Stimulated activated CD4-positive, alpha-beta T cell treated with anti-CD3 and anti-CD28 coated beads, Interleukin-15, amount 100 ng/mL, for 1 hour (primary cell): ENCODE results near the gene MPC2.
"Not testable (repeated sequence)": the region's sequence is repeated elsewhere in the genome, so short reads cannot be mapped to it uniquely, and the experiment has no call there.

ENCODE experiments used
- DNase-seq, 2 donors: peaks; one replicate each; pipeline ENCODE4 v3.0.0-alpha.2; 2020; ENCODE audit warnings: low read depth in 1 of 2, low spot score in 1 of 2

MPC2 gene

DNA sequence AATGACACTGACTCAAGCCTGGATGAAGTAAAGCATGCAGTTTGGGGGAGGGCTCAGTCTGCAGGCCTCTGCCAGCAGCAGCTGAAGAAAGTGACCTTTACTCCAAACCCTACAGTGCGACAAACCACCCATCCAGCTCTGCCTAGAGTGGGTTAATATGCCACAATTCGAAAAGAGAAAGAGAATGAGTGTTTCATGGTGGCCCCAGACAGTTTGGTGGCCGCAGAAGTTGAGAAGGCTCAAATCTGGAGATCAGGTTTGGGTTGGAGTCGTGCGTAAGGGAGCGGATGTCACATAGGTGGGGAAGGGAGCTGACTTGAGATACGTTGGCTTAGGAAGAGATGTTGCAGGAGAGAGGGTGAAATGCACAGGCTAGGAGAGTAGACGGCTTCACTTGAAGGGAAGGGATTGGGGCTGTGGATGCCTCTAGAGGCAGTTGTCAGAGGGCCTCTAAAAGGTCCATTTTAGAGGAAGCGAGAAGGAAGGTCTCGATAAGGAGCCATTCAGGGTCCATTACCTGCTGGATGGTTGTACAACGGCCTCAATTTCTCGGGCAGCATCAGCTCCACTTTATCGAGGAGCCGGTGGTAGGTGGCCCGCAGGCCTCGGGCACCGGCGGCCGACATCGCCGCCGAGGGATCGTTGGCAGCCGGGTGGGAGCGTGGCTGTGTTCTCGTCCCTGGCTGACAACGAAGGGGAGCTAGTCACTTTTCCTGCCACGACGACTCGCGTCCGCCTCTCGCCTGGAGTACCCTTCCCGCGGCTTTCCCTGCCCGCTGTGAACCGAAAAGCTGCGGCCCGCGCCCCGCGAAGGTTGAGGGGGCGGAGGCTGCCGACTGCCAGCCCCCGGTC, 1.4 kb downstream of the MPC2 start:
- DNase-seq = peak in 1 of 2 donors; percentile 5

DNA sequence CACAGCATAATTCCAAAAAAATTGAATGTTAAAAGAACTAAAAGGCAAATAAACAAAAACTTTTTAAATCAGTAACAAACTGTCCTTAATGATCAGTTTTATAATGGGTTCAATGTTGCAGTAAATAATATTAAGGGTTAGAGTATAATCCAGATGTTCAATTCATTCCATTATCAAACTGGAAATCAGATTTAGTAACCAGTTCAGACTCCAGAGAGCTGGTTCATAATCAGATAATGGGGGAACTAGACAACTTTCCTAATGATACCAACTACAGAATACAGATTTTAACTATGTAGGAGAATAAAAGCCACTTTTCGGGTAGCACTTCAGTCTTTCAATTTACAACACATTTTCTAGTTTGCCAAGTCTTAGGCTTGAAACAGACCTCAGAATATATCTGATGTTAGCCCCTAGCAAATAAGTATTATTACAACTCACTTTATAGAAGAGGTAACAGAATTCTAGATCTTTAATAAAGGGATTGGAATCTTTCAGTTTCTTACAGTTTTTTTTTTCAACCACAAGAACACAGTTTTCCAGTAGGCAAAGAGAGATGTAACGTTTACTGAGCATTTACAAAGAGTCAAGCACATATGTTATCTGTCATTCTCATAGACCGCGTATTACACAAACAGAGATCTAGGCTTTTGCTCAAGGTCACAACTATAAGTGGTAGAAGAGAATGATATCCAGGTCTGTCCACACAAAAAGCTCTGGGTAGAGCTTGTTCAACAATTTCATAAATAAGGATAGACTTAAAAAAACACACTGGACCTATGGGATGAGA, 2.3 kb downstream of the MPC2 start:
- DNase-seq = no peak

DNA sequence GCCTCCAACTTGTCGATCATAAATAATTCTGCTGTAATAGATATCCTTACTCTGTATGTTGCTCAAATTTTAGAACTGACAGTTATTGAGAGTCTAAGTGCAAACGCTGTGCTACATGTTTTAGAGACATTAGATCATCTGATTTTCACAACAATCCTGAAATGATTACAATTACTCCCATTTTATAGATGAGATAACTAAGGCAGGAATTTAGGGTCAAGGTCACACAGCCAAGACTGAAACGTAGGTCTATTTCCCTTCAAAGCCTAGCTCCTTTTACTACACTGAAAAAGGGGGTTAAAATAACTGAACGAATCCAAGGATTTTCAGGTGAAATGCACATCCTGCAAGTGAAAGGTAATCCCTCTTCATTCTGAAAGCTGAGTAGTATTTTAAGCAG, 3.1 kb downstream of the MPC2 start:
- no peak for DNase-seq

DNA sequence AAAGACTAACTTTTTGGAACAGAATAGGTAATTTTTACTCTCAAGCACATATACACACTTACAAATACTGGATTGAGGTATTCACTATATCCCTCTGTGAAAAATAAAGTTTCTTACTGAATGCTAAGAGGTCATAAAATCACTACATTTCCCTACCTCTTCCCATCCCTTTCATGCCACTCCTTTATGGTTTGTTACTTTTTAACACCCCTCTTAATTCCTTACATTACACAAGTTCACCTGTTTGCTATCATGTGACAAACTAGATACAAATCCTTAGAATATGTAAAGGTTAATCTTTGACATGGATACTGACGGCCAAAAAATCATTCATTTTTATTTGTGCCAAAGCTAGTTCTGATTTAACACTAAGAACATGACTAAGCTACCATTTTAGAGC, 7.1 kb downstream of the MPC2 start:
- no peak for DNase-seq

DNA sequence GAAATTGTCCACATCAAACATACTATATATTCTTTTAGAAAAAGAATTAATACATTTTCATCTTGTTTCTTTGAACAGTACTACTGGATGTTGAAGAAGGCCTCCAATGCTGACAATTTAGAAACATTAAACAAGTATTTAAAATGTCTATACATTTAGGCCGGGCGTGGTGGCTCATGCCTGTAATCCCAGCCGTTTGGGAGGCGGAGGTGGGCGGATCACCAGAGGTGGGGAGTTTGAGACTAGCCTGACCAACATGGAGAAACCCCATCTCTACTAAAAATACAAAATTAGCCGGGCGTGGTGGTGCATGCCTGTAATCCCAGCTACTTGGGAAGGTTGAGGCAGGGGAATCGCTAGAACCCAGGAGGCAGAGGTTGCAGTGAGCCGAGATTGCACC, 8.0 kb downstream of the MPC2 start:
- DNase-seq = not testable (repeated sequence)

DNA sequence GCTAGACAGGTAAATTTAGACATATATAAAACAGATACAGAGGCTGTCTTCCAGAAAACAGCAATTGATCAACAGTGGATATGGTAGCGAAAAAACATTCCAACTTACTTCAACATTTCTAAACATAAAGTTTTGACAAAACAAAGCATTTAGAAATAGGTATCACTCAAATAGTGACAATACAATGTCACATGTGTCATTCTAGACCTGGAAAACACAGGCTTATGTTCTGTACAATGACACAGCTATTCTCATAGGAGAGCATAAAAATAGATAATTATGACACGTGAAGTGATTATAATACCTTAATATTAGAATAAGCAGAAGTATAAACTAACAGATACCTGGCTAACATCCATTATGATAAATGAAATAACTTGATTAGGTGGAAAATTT, 8.4 kb downstream of the MPC2 start:
- no peak for DNase-seq

DNA sequence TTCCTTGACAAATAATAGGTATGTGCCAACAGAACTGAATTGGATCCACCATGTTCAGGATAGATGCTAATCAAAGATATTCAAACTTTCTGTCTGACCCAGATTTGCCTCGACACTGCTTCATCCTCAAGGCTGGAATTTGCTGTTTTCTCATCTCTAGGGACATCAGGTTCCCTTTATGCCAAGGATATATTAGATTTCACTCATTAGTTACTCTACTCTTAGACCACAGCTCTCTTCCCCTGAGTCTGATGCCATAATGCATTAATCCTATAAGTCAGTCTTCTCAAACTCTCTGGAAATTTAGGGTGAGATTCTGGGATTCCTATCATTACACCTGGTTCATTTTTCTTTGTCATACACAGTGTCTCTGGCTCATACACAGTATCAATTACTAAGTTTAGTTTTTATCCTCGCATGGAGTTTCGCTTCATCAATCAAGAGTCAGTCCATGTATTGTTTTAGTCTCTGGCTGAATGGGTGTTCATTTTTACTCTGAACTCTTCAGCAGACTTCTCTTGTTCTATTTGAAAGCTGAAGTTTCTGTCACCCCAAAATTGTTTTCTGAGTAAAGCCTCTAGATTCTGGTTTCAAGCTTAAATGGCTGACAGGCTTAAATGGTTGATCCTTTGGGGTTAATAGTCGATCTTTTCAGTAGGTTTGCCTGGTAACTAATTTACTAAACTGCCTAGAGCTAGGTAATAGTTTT, 9.7 kb downstream of the MPC2 start:
- no peak for DNase-seq

DNA sequence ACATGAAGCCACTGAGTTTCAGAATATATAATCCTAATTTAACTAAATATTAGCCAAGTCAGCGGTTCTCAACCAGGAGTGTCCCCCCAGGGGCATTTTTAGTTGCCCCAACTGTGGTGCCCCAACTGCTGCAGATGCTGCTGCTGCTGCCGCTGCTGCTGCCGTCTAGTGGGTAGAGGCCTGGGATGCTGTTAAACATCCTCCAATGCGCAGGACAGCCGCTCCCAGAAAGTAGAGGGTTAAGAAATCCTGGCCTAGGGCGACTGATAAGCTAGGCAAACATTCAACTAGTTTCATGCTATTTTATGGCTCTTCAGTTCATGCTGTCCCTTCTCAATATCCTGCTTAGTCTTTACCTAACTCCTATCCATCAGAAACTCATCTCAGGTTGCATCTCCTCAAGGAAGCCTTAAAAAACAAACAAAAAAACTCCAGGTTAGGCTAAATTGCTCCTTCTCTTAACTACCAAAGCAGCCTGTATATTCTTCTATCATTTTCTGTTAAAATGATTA, 10.3 kb downstream of the MPC2 start:
- no peak for DNase-seq

DNA sequence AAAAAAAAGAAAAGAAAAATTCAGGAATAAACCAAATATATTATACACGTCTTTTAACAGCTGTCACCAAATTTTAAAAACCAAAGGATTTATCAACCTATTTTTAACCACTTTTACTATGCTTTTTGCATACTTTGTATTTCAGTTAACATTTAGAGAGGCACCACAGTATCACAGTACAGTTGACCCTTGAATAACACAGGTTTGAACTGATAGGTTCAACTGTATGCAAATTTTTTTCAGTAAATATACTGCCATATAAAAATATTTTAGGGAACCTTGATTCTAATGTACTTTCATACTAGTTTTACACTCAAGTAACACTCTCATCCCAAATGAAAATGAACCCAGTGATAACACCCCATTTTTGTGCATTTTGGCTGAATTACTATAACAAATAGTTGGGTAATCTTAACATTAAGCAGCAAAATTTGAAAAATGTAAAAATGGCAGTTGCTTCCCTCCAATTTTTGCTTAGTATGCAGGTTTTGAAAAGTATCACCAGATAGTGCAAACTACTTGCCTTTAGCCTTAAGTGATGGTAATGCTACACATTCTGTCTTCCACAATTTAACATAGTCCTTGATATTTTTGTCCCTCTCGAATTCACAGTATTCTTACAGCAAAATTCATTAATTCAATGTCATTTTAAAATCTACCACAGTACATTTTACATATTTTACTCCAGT, 12.2 kb downstream of the MPC2 start:
- DNase-seq = no peak

DNA sequence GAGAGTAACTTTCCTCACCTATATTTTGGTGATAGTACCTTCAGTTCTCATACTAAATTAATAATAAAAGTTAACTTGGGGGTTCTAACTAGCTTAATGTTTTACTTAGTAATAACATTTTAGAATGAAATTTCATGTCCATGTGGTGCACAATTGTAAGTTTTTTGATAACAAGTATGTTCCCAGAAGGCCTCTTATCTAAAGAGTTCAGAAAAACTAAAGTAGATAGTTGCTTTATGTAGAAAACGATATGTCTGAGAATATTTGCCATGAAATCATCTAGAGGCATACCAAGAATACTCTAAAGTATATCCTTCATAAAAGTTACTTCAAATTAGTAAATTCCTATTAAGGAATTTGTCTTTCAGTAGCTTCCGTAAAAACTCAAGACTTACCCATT, 12.8 kb downstream of the MPC2 start:
- DNase-seq = no peak

DNA sequence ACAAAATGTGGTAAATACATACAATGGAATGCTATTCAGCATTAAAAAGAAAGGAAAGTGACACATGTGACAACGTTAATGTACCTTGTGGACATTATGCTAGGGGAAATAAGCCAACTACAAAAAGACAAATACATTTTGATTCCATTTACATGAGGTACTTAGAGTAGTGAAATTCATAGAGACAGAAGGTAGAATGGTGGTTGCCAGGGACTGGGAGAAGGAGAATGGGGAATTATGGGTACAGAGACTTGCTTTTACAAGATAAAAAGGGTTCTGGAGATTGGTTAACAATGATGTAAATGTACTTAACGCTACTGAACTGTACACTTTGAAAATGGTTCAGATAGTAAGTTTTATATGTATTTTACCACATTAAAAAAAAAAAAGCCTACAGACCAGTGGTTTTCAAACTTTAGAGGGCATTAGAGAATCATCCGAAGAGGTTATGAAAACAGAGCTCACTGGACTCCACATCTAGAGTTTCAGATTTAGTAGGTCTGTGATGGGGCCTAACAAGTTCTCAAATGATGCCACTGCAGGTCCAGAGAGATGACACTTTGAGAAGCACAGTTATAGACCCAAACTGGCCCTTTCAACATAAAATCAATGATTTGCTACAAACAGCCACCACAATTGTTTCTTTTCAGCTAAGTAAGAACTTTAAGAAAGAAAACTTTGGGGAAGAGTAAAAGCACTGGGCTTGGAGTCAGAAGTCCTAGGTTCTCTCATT, 13.4 kb downstream of the MPC2 start:
- no peak for DNase-seq

DNA sequence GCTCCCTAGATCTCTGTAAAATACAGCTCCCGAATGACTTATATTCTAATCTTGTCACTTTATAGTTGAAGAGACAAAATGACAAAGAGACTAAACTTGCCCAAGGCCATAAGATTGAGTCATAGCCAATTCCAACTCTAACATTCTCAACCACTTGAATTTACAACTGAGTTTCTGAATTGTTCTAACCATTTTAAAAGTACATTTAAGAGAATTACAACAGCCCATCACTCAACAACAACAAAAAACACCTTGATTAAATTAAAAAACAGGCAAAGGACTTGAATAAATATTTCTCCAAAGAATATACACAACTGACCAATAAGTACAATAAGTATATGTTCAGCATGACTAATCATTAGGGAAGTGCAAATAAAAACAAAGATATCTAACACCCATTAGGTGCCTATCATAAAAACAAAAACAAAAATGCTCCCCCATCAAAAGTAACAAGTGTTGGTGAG, 14.2 kb downstream of the MPC2 start:
- DNase-seq = no peak

DNA sequence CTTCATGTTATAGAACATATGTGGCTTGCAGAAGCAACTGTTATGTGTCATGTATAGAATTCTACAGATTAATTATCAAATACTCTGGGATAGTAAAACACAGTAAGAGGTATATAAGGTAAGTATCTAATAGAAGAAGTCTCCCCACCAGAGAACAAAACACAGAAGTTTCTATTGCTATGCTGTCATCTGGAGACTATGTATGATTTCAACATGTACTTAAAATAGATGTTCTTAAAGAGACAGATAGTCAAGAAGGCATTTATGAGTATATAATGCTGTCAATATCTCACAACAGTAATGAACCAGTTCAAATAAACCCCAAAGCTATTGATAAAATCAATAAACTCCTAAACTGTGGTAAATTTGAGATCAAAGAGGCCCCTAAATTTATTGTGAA, 14.8 kb downstream of the MPC2 start:
- DNase-seq = no peak

DNA sequence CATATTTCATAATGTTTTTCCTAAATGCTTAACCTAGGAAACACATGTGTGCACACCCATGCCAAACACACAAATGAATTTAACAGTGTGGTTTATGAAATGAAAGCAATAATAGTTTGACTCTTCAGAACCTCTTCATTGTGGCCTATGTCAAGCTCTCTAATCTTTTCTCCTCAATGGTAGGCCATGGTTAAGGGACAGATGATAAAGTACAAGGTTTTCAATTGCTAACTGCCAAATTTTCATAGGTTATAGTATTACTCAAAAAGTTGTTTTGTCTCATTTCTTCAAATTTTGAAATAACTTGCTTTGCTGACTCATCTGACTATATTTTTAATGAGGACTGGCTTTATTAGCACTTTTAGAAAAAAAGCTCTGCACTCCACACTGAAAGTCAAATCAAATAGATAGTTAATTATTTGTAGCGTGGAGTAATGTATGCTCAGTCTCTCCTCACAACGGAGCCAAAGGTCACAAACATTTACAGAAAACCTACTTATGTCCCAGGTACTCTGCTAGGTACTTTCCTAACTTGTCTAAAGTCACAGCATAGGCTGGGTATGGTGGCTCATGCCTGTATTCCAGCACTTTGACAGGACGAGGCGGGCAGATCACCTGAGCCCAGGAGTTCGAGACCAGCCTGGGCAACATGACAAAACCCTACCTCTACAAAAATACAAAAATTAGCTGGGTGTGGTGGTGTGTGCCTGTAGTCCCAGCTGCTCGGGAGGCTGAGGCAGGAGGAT, 19.9 kb downstream of the MPC2 start:
- DNase-seq = no peak

DNA sequence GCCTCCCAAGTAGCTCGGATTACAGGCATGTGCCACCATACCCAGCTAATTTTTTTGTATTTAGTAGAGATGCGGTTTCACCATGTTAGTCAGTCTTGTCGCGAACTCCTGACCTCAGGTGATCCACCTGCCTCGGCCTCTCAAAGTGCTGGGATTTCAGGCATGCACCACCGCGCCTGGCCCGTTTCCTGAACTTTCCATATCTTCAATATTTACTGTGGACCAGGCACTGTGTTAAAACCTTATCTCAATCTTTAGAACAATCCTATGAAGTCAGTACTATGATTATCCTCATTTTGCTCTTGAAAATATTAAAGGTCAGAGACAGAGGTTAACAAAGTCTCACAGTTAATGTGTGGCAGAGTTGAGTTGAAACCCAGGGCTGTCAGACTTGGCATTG, 21.3 kb downstream of the MPC2 start:
- DNase-seq = no peak

DNA sequence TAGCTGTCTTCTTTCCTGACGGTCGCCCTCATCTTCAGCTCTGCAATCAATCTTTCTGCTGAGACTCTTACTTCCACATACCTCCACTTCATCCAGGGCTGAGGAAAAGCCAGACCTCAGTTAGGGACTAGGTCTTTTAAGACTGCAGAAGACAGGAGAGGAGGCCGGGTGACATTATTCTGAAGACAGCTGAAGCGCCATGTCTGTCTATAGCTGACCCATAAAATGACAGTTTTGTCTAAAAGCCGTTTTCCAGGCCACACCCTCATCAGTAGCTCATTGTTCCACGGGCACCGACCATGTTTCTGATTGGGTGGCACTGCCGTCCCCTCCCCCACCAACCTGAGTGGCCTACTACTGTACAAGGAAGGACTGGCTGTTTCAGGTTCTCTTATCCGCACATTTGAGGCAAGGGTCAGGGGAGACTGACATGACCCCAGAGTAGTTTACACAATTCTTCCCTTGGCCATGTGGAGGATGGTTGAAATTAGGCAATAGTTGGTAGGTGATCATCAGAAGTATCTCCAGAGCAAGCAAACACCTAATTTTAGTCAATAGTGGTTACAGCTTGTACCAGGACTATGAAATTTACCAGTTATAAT, 22.9 kb downstream of the MPC2 start, which contains the start of gene ADCY10:
TSS of gene ADCY10 (minus strand) at position 240 of the 602 bp plus-strand sequence. CDS start 8,994 bp downstream, outside the sequence.
- DNase-seq = no peak

DNA sequence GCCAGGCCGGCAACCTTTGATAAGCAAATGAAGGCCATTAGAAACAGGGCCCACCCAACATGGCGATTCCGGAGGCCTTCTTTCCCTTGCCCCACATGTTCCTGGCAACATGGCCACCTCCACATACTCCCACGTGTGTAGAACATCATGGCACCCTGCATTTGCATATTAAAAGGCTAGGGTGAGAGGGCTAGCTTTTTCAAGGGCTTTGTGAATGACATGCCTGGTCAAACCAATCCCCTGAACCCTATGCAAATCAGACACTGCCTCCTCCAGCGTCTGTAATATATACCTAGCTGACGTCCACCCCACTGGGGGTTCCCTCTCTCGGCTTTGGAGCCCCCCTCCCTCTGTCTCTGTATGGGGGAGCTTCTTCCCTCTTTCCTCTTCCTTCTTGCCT, 24.6 kb downstream of the MPC2 start:
- DNase-seq = no peak

DNA sequence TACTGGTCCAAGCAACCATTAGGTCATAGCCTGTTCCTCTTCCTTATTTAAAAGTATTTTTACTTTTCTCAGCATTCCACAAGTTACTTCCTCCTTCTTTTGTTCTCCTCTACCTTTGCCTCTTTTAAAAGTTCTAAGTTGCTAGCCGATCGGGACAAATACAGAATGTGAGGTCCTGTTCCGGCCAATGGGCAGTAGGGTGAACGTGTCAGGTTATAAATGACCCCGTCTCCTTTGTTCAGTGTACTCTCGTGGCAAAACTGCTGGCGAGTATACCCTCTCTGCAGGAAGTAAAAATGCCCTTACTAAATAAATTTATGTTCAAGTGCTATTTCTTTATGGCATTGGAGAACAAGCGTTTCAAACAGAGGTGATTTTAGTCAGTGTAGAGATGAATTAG, 25.5 kb downstream of the MPC2 start:
- no peak for DNase-seq

DNA sequence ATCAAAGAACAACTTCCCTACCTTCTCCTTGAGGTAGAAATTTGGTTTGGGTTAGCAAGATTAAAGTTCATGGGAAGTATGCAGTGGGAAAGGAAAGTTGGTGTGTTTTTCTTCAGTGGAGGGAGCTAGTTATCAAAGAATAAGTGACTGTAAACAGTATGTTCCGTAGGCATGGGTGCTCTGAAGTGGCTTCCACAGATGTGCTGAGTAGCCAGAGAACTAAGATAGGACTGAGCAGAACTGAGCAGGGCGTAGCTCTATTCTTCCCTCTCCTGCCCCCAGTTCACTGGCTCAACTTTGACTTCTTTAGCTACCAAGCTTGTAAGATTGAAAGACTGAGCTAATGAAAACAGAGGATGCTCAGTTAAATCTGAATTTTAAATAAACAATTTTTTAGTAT, 26.3 kb downstream of the MPC2 start:
- no peak for DNase-seq
